Endodermal cell (in vitro differentiated cells): ENCODE data around the gene THADA. TPM values are rescaled to one million over a fixed set of nuclear protein-coding genes. Genes with fewer than 3 reads are reported as not detected.

ENCODE experiments used
- DNase-seq: peaks from one replicate; pipeline ENCODE4 v3.0.0-alpha.2; 2017
- H3K27ac ChIP-seq: 2 replicates; pipeline ENCODE4 v1.5.1; 2013; ENCODE audit warnings: mild to moderate bottlenecking, low read depth, low read length, moderate library complexity
- H3K27me3 ChIP-seq: 2 replicates; pipeline ENCODE4 v1.6.1; 2013; ENCODE audit warnings: mild to moderate bottlenecking, low read length, moderate library complexity; ENCODE audit not compliant: insufficient read depth, control insufficient read depth, poor library complexity, severe bottlenecking
- H3K36me3 ChIP-seq: 2 replicates; pipeline ENCODE4 v1.7.0; 2013; ENCODE audit warnings: mild to moderate bottlenecking, low read length, moderate library complexity; ENCODE audit not compliant: control insufficient read depth, insufficient read depth
- H3K4me1 ChIP-seq: one replicate; pipeline ENCODE4 v1.7.0; 2013; ENCODE audit warnings: low read length; ENCODE audit not compliant: control insufficient read depth, insufficient read depth
- H3K4me3 ChIP-seq: 2 replicates; pipeline ENCODE4 v1.5.1; 2013; ENCODE audit warnings: mild to moderate bottlenecking, low read length, moderate library complexity
- H3K9ac ChIP-seq: 2 replicates; pipeline ENCODE4 v1.6.1; 2013; ENCODE audit warnings: mild to moderate bottlenecking, low read length, moderate library complexity; ENCODE audit not compliant: poor library complexity, severe bottlenecking; ENCODE audit errors: extremely low read depth
- H3K9me3 ChIP-seq: 2 replicates; pipeline ENCODE4 v1.6.1; 2013; ENCODE audit warnings: mild to moderate bottlenecking, low read length, moderate library complexity; ENCODE audit not compliant: control insufficient read depth
- H3K27ac Mint-ChIP-seq: 2 replicates; pipeline ENCODE4 v1.8.0; 2020; ENCODE audit warnings: mixed read lengths
- H3K27me3 Mint-ChIP-seq: 2 replicates; pipeline ENCODE4 v1.8.0; 2021; ENCODE audit warnings: mild to moderate bottlenecking, mixed read lengths; ENCODE audit not compliant: insufficient read depth
- H3K36me3 Mint-ChIP-seq: 2 replicates; pipeline ENCODE4 v1.8.0; 2020; ENCODE audit warnings: low read depth, mixed read lengths
- H3K4me1 Mint-ChIP-seq: 2 replicates; pipeline ENCODE4 v1.8.0; 2020; ENCODE audit warnings: mixed read lengths
- H3K4me3 Mint-ChIP-seq: 2 replicates; pipeline ENCODE4 v1.8.0; 2020; ENCODE audit warnings: mild to moderate bottlenecking, moderate library complexity, mixed read lengths
- H3K9me3 Mint-ChIP-seq: 2 replicates; pipeline ENCODE4 v1.8.0; 2020; ENCODE audit warnings: mild to moderate bottlenecking, mixed read lengths
- CTCF ChIP-seq: fragments of 200-600 bp; sonication (generic); conservative IDR thresholded peaks from 2 replicates; pipeline ENCODE4 v1.5.0; 2021; ENCODE audit warnings: antibody characterized with exemption, mild to moderate bottlenecking
- WGBS, 2 experiments: methylation state at CpG; one replicate each; pipeline versions ENCODE4 v1.1.5 to v1.1.7; 2013; ENCODE audit warnings: missing lambda C conversion rate in 2 of 2, mixed read lengths in 1 of 2; ENCODE audit not compliant: insufficient coverage in 1 of 2, insufficient read length in 1 of 2; 5-methylcytosine and 5-hydroxymethylcytosine counted together
- total RNA-seq, 2 donors: library from RNA; stranded (reverse); fragmentation: NEBNext Ultra II Directional in 1 of 2; extraction: Animal tissue kit (Norgen Biotek cat#: 25700) in 1 of 2; gene quantifications; 2 replicates in 1 of 2; 3 replicates in 1 of 2; pipeline ENCODE4 v1.2.1, GENCODE V29; 2021

Gene THADA
- total RNA-seq, 2 donors from 2014 or later: 32.8 to 35.0 TPM

DNA sequence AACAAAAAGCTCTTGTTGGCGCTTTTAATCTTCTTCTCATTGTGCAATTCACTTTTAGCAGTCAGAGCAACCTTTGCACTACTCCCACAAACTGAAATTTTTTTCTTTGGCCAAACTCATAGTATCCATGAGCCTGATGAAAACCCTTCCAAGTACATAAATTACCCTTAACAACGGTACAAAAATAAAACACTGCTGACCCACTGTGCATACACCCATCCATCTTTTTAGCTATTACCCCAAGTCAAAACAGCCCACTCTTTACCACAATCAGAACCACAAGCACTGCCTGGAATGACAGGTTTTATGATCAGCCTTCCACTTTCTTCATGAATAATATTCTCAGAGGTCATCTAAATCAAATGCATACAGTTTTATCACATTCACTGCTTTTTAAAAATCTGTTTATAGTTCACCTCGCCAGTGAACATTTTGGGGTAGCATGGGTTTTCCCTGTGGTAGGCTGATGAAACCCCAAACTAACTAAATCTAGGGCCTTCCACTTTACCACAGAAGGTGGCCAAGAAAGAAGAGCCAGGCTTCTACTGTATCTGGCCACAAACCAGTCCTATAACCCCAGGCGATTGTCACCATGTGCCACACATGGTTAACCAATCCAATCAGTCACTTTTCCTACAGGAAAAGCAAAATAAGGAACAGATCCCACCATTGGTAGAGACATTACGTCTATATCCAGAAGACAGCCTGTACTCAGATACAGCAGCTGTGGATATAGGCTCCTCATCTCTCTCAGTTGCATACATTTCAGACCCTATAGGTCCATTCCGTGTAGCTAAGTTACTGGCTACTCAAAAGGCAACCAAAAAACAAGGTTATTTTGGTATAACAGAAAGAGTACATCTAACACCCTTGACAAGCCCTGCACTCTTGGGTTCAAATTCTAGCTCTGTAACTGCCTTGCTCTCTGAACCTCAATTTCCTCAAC is 171.3 kb downstream of the THADA start:
- Mint-ChIP-seq H3K36me3 (peaks cover 7% of the 10 kb centered on the region), H3K4me3 (no peak overlapping the region), H3K9me3 (no peaks in the 10 kb centered on the region), H3K27me3 (no peaks in the 10 kb centered on the region), H3K4me1 (peaks cover 22% of the 10 kb centered on the region), H3K27ac (no peak overlapping the region)
- Histone ChIP-seq H3K9me3 (no peaks in the 10 kb centered on the region), H3K4me3 (no peak overlapping the region), H3K9ac (no peak overlapping the region), H3K36me3 (no peaks in the 10 kb centered on the region), H3K27ac (no peak overlapping the region), H3K27me3 (no peaks in the 10 kb centered on the region), H3K4me1 (no peaks in the 10 kb centered on the region)
- TF ChIP-seq CTCF: no peak
- WGBS, 2 experiments: 89 to 94% methylated on average over 3 to 6 of the region's 6 CpGs
- no peak for DNase-seq

GRCh38 chr2:43423941-43424261 is 171.9 kb downstream of the THADA start:
- TF ChIP-seq CTCF: no peak
- Histone ChIP-seq H3K4me1 (no peaks in the 10 kb centered on the region), H3K27me3 (no peaks in the 10 kb centered on the region), H3K9me3 (no peaks in the 10 kb centered on the region), H3K9ac (no peak overlapping the region), H3K4me3 (no peak overlapping the region), H3K36me3 (no peaks in the 10 kb centered on the region), H3K27ac (no peak overlapping the region)
- Mint-ChIP-seq H3K27ac (no peak overlapping the region), H3K4me1 (peaks cover 22% of the 10 kb centered on the region), H3K36me3 (peaks cover 7% of the 10 kb centered on the region), H3K9me3 (no peaks in the 10 kb centered on the region), H3K4me3 (no peak overlapping the region), H3K27me3 (no peaks in the 10 kb centered on the region)
- DNase-seq: no peak

DNA sequence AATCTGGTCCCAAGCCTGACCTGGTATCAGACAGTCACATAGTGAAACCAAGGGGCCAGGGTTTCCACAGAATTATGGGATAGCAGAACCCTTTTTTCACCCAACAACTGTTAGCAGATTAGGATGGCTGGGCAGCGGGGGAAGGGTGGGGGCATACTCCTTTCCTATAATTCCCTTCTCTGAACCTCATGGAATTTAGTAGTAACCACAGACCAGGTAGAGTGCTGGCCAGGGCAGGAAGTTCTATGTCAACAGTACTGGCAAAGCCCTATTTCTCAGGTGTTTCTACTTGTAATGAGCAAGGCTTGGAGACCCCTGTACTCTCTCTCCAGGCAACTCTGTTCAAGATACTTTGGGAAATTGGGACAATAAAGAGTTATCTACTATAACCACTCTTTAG is 174.6 kb downstream of the THADA start:
- WGBS, 2 experiments: 88% methylated on average over 1 of the region's 1 CpG; no CpG with 5 or more reads in 1 of the 2 experiments
- H3K27ac Mint-ChIP-seq: no peak overlapping the region
- no peaks in the 10 kb centered on the region for H3K9me3 Mint-ChIP-seq

More for the DNA sequence above, 174.6 kb downstream of the THADA start:
- Histone ChIP-seq H3K4me3 (no peak overlapping the region), H3K4me1 (no peaks in the 10 kb centered on the region), H3K27ac (no peak overlapping the region), H3K9me3 (no peaks in the 10 kb centered on the region), H3K9ac (no peak overlapping the region), H3K36me3 (no peaks in the 10 kb centered on the region), H3K27me3 (no peaks in the 10 kb centered on the region)
- no peaks in the 10 kb centered on the region for H3K36me3 Mint-ChIP-seq
- peaks cover 18% of the 10 kb centered on the region for H3K4me1 Mint-ChIP-seq
- H3K4me3 Mint-ChIP-seq: no peak overlapping the region
- H3K27me3 Mint-ChIP-seq: no peaks in the 10 kb centered on the region
- TF ChIP-seq CTCF: no peak
- no peak for DNase-seq
